ENCODE results near the gene MARCHF11. TPM values are rescaled to one million over a fixed set of nuclear protein-coding genes. Genes with fewer than 3 reads are reported as not detected.

The MARCHF11 gene
- total and polyA plus RNA-seq, 2 of the 8 experiments (the other 6 are each of a cell fraction or from before 2014, with no cell fraction given) = 0.27 to 0.82 TPM

DNA sequence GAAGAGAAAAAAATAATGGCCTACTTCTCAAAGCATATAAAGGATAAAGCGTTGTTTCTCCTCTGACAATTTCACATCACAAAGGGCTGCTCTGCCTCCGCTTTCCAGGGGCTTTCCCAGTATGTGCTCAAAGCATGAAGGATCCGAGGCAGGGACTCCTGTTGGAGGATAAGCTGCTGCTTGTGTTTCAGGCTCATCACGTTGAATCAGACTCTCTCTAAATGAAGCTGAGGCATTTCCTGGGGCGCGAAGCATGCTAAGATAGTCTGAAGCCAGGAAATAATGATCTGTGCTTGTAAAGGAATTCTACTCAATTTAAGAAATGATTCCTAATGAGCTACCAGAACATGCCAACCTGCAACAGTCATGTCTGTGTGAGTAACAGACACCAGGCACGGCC is 97.5 kb downstream of the MARCHF11 start:
- Histone ChIP-seq H3K9me3 (ENCODE audit: insufficient read depth in 2 of 2, low read depth in 1 of 2, low read length in 1 of 2) (no peaks in the 10 kb centered on the region), H3K4me2 (ENCODE audit: insufficient read depth in 1 of 2, low read depth in 2 of 2, low read length in 2 of 2) (no peak overlapping the region), H4K5ac (ENCODE audit: insufficient read length, low read depth, low read length) (no peak overlapping the region), H3K27ac (ENCODE audit: low read depth, low read length) (no peak overlapping the region), H3K4ac (replicated peaks; ENCODE audit: insufficient read length, low read depth, low read length) (no peak overlapping the region), H2BK15ac (ENCODE audit: low read length) (no peak overlapping the region), H2BK12ac (ENCODE audit: low read depth, low read length) (no peak overlapping the region), H3K23me2 (ENCODE audit: low read depth, low read length) (no peaks in the 10 kb centered on the region), H3K9ac (replicated peaks in 1 of 4; ENCODE audit: extremely low read depth in 1 of 4, low read depth in 3 of 4, low read length in 3 of 4) (no peak overlapping the region; a peak in 1 of 7 replicates), H3K14ac (ENCODE audit: insufficient read length) (no peak overlapping the region), H4K91ac (replicated peaks; ENCODE audit: insufficient read length, low read length) (no peak overlapping the region), H3K4me3 (ENCODE audit: extremely low read depth in 1 of 4, insufficient read depth in 2 of 4, low read depth in 3 of 4, low read length in 4 of 4) (no peak overlapping the region), H3K79me2 (ENCODE audit: control insufficient read depth in 1 of 2, insufficient read depth in 2 of 2, low read length in 2 of 2) (no peaks in the 10 kb centered on the region), H3K36me3 (ENCODE audit: control insufficient read depth in 2 of 4, insufficient read depth in 4 of 4, low read length in 3 of 4) (no peaks in the 10 kb centered on the region), H4K8ac (ENCODE audit: extremely low read depth, insufficient read depth, low read length) (no peak overlapping the region), H2BK5ac (ENCODE audit: low read depth, low read length) (no peak overlapping the region), H2BK120ac (replicated peaks; ENCODE audit: low read depth, low read length) (no peak overlapping the region), H2AFZ (ENCODE audit: low read length) (peak overlapping the region; percentile 72; the same call in 1 of the 2 replicates), H2BK20ac (ENCODE audit: low read length) (no peak overlapping the region), H3K23ac (ENCODE audit: insufficient read length) (no peak overlapping the region), H3K4me1 (replicated peaks in 1 of 4; ENCODE audit: control insufficient read depth in 3 of 4, insufficient read depth in 4 of 4, low read length in 3 of 4) (peaks cover 0 to 5% (median 1%) of the 10 kb centered on the region in 4 experiments; a peak in 2 of 7 replicates), H3K79me1 (ENCODE audit: low read depth, low read length) (no peaks in the 10 kb centered on the region), H2AK5ac (ENCODE audit: low read depth, low read length) (no peak overlapping the region), H4K20me1 (replicated peaks in 1 of 2; ENCODE audit: control insufficient read depth in 1 of 2, insufficient read depth in 2 of 2, low read length in 2 of 2) (no peaks in the 10 kb centered on the region), H3K27me3 (replicated peaks in 1 of 4; ENCODE audit: control insufficient read depth in 3 of 4, extremely low read depth in 1 of 4, insufficient read depth in 3 of 4, low read length in 3 of 4) (no peaks in the 10 kb centered on the region), H3K56ac (replicated peaks; ENCODE audit: insufficient read length, low read depth, low read length) (no peak overlapping the region), H3K18ac (ENCODE audit: extremely low read depth, low read length) (no peak overlapping the region)
- ChIA-PET CTCF (ENCODE audit: partially characterized antibody) (interaction anchor here (1.5 kb wide), 1 partner anchor 11 kb away, joined by 4 read pairs; no protein-coding TSS in a partner anchor), POLR2A (ENCODE audit: partially characterized antibody) (no interaction called here)
- WGBS, 2 experiments (ENCODE audit: extremely low coverage in 1 of 2, insufficient coverage in 1 of 2, insufficient read length in 1 of 2, insufficient replicate concordance in 2 of 2, low coverage in 1 of 2, low lambda C conversion rate in 2 of 2, missing lambda C conversion rate in 1 of 2) = 65% methylated on average over 7 of the region's 7 CpGs; no CpG with 5 or more reads in 1 of the 2 experiments
- DNase-seq (ENCODE audit: low read depth in 1 of 2, low spot score in 2 of 2) (no peak), FAIRE-seq (no peak)
- TF ChIP-seq JUN (IDR thresholded peaks at IDR 0.05; ENCODE audit: low read depth, low read length) (no peak), RXRA (IDR thresholded peaks at IDR 0.05; ENCODE audit: insufficient read depth, low read depth, low read length) (no peak), CREB1 (IDR thresholded peaks at IDR 0.05) (no peak), KDM5A (IDR thresholded peaks at IDR 0.05; ENCODE audit: low read length) (no peak), TEAD4 (IDR thresholded peaks at IDR 0.05; ENCODE audit: low read depth, low read length) (no peak), SIRT6 (IDR thresholded peaks at IDR 0.05; ENCODE audit: low read length) (no peak), TCF12 (IDR thresholded peaks at IDR 0.05; ENCODE audit: low read depth, low read length) (no peak), JUND (IDR thresholded peaks at IDR 0.05; ENCODE audit: low read length) (no peak), GABPA (IDR thresholded peaks at IDR 0.05; ENCODE audit: borderline replicate concordance, insufficient read depth, low read length) (no peak), ZNF274 (IDR thresholded peaks at IDR 0.05; ENCODE audit: borderline replicate concordance, extremely low read depth, low read length) (no peak), EGR1 (IDR thresholded peaks at IDR 0.05; ENCODE audit: borderline replicate concordance, low read depth, low read length) (no peak), CEBPB (IDR thresholded peaks at IDR 0.05; ENCODE audit: low read depth, low read length) (no peak), POLR2A (IDR thresholded peaks at IDR 0.05; ENCODE audit: control extremely low read depth in 1 of 2, low read depth in 2 of 2, low read length in 2 of 2) (no peak)

Measured in H1 (cell line).